HepG2 (cell line): ENCODE data around the gene APOM. TPM values are rescaled to one million over a fixed set of nuclear protein-coding genes. Genes with fewer than 3 reads are reported as not detected.

Source experiments
- E2F5 ChIP-seq: sonication (generic); formaldehyde crosslinking; conservative IDR thresholded peaks from 2 replicates; pipeline ENCODE4 v1.4.0; 2020; ENCODE audit warnings: missing genetic modification reagents
- EED ChIP-seq: sonication (generic); formaldehyde crosslinking; IDR thresholded peaks from 2 replicates; pipeline ENCODE4 v1.5.0; 2020; ENCODE audit warnings: mild to moderate bottlenecking, missing genetic modification reagents
- HOXA5 ChIP-seq: sonication (generic); formaldehyde crosslinking; IDR thresholded peaks from 2 replicates; pipeline ENCODE4 v1.4.0; 2020; ENCODE audit warnings: missing genetic modification reagents
- KDM3A ChIP-seq: IDR thresholded peaks from 2 replicates; pipeline ENCODE4 v1.6.1; 2018; ENCODE audit warnings: low read depth, missing compliant biosample characterization
- RAD51 ChIP-seq: fragments of 450-650 bp; IDR thresholded peaks from 2 replicates; pipeline ENCODE4 v1.6.1; 2016; ENCODE audit warnings: borderline replicate concordance
- THRA ChIP-seq: sonication (generic); formaldehyde crosslinking; IDR thresholded peaks from 2 replicates; pipeline ENCODE4 v1.4.0; 2020; ENCODE audit warnings: missing genetic modification reagents, borderline replicate concordance
- TOPORS ChIP-seq: sonication (generic); formaldehyde crosslinking; IDR thresholded peaks from 2 replicates; pipeline ENCODE4 v1.8.0; 2023; ENCODE audit warnings: mild to moderate bottlenecking, missing genetic modification reagents
- ZBTB14 ChIP-seq: sonication (generic); formaldehyde crosslinking; IDR thresholded peaks from 2 replicates; pipeline ENCODE4 v1.4.0; 2020; ENCODE audit warnings: missing genetic modification reagents
- ZBTB39 ChIP-seq: sonication (generic); formaldehyde crosslinking; IDR thresholded peaks from 2 replicates; pipeline ENCODE4 v1.5.0; 2020; ENCODE audit warnings: missing genetic modification reagents
- ZFP90 ChIP-seq: sonication (generic); formaldehyde crosslinking; IDR thresholded peaks from 2 replicates; pipeline ENCODE4 v1.8.0; 2022; ENCODE audit warnings: missing genetic modification reagents, mild to moderate bottlenecking, inconsistent platforms, borderline replicate concordance
- ZNF10 ChIP-seq: sonication (generic); formaldehyde crosslinking; IDR thresholded peaks from 2 replicates; pipeline ENCODE4 v1.4.0; 2020; ENCODE audit warnings: mild to moderate bottlenecking, low read depth, missing genetic modification reagents, borderline replicate concordance
- ZNF205 ChIP-seq: IDR thresholded peaks from 2 replicates; pipeline ENCODE4 v1.6.1; 2018; ENCODE audit warnings: missing biosample characterization, missing genetic modification reagents
- ZNF230 ChIP-seq: sonication (generic); formaldehyde crosslinking; IDR thresholded peaks from 2 replicates; pipeline ENCODE4 v1.4.0; 2020; ENCODE audit warnings: mild to moderate bottlenecking, missing genetic modification reagents
- ZNF24 ChIP-seq: fragments of 450-650 bp; IDR thresholded peaks from 2 replicates; pipeline ENCODE4 v1.6.1; 2017; ENCODE audit warnings: antibody characterized with exemption, mild to moderate bottlenecking
- ZNF274 ChIP-seq: sonication (generic); formaldehyde crosslinking; IDR thresholded peaks from 2 replicates; pipeline ENCODE4 v1.5.1; 2020; ENCODE audit warnings: mild to moderate bottlenecking, missing genetic modification reagents
- ZNF354B ChIP-seq: sonication (generic); formaldehyde crosslinking; IDR thresholded peaks from 2 replicates; pipeline ENCODE4 v1.8.0; 2022; ENCODE audit warnings: mild to moderate bottlenecking, missing genetic modification reagents
- ZNF543 ChIP-seq: sonication (generic); formaldehyde crosslinking; IDR thresholded peaks from 2 replicates; pipeline ENCODE4 v1.4.0; 2020; ENCODE audit warnings: mild to moderate bottlenecking, missing genetic modification reagents
- ZNF557 ChIP-seq: sonication (generic); formaldehyde crosslinking; IDR thresholded peaks from 2 replicates; pipeline ENCODE4 v1.4.0; 2020; ENCODE audit warnings: missing genetic modification reagents
- ZNF652 ChIP-seq: IDR thresholded peaks from 2 replicates; pipeline ENCODE4 v1.6.1; 2016; ENCODE audit warnings: low read depth, borderline replicate concordance
- ZNF674 ChIP-seq: sonication (generic); formaldehyde crosslinking; IDR thresholded peaks from 2 replicates; pipeline ENCODE4 v1.5.0; 2020; ENCODE audit warnings: low read depth, mild to moderate bottlenecking, missing genetic modification reagents
- ZNF720 ChIP-seq: sonication (generic); formaldehyde crosslinking; IDR thresholded peaks from 2 replicates; pipeline ENCODE4 v1.4.0; 2020; ENCODE audit warnings: missing genetic modification reagents
- ZNF782 ChIP-seq: sonication (generic); formaldehyde crosslinking; IDR thresholded peaks from 2 replicates; pipeline ENCODE4 v1.4.0; 2020; ENCODE audit warnings: missing genetic modification reagents, mild to moderate bottlenecking, borderline replicate concordance
- ZNF816 ChIP-seq: sonication (generic); formaldehyde crosslinking; IDR thresholded peaks from 2 replicates; pipeline ENCODE4 v1.8.0; 2022; ENCODE audit warnings: missing genetic modification reagents, mild to moderate bottlenecking, borderline replicate concordance
- ZSCAN20 ChIP-seq: sonication (generic); formaldehyde crosslinking; IDR thresholded peaks from 2 replicates; pipeline ENCODE4 v1.4.0; 2020; ENCODE audit warnings: missing genetic modification reagents, mild to moderate bottlenecking, borderline replicate concordance
- ZSCAN30 ChIP-seq: sonication (generic); formaldehyde crosslinking; IDR thresholded peaks from 2 replicates; pipeline ENCODE4 v1.5.0; 2020; ENCODE audit warnings: mild to moderate bottlenecking, missing genetic modification reagents
- polyA plus RNA-seq, 8 experiments: library from polyadenylated mRNA; depleted of rRNA in 3 of 8; stranded (reverse) in 7 of 8; unstranded in 1 of 8; fragments of >200 nt; fragmentation: Illumina TruSeq in 4 of 8; extraction: Trizol in 4 of 8; gene quantifications; 2 replicates each; pipeline versions ENCODE4 v1.2.1 to v1.2.3, GENCODE V29; 2011 to 2016; ENCODE audit warnings: low read depth in 4 of 8, missing spikeins in 1 of 8, mixed read lengths in 1 of 8; ENCODE audit not compliant: insufficient read depth in 1 of 8
- total RNA-seq, 5 experiments: library from RNA; depleted of rRNA; stranded (reverse); fragments of >200 nt; fragmentation: Illumina TruSeq; extraction: Trizol; gene quantifications; 2 replicates each; pipeline ENCODE4 v1.2.3, GENCODE V29; 2016; ENCODE audit warnings: low read depth in 1 of 5

APOM gene
- total and polyA plus RNA-seq, 2 of the 13 experiments (the other 11 are each of a cell fraction or from before 2014, with no cell fraction given): 98.2 to 1,140 TPM

- no peak for TF ChIP-seq EED (CRISPR knock-in tag)
- TF ChIP-seq ZNF274 (CRISPR knock-in tag): no peak
- no peak for TF ChIP-seq ZBTB39
- peak; percentile 51 for TF ChIP-seq ZNF230 (CRISPR knock-in tag)
- TF ChIP-seq RAD51: no peak
- TF ChIP-seq ZNF816 (CRISPR knock-in tag): peak; percentile 31
- TF ChIP-seq TOPORS (CRISPR knock-in tag): peak; percentile 92
- TF ChIP-seq HOXA5 (CRISPR knock-in tag): 0 out of 2 replicates have a peak, but pooled peaks have one; percentile 9
- peak; percentile 93; the same call in 1 of the 2 replicates for TF ChIP-seq ZNF354B (CRISPR knock-in tag)
- no peak for TF ChIP-seq ZNF10 (CRISPR knock-in tag)
- peak; percentile 42; the same call in 1 of the 2 replicates for TF ChIP-seq ZSCAN30 (CRISPR knock-in tag)
- no peak for TF ChIP-seq ZNF652 (CRISPR knock-in tag)
- no peak for TF ChIP-seq KDM3A (CRISPR knock-in tag)
- TF ChIP-seq ZNF543: no peak; the same call in 1 of the 2 replicates
- no peak for TF ChIP-seq E2F5 (CRISPR knock-in tag)
- TF ChIP-seq ZSCAN20 (CRISPR knock-in tag): 0 out of 2 replicates have a peak, but pooled peaks have one; percentile 50
- no peak for TF ChIP-seq ZNF24
- peak; percentile 43; the same call in 1 of the 2 replicates for TF ChIP-seq ZFP90
- peak; percentile 87; the same call in 1 of the 2 replicates for TF ChIP-seq ZNF782 (CRISPR knock-in tag)
- TF ChIP-seq ZNF557: peak; percentile 92; the same call in 1 of the 2 replicates
- TF ChIP-seq ZNF205 (CRISPR knock-in tag): no peak; the same call in none of the 2 replicates
- no peak for TF ChIP-seq THRA (CRISPR knock-in tag)
- TF ChIP-seq ZNF720 (CRISPR knock-in tag): no peak
- TF ChIP-seq ZNF674: no peak
- TF ChIP-seq ZBTB14: no peak
Measured at GRCh38 chr6:31619805-31620585, 35.7 kb upstream of the APOM start (continued).
